HG03571 (cell line): ENCODE data around the gene N4BP2.
"Not testable (repeated sequence)": the region's sequence is repeated elsewhere in the genome, so short reads cannot be mapped to it uniquely, and the experiment has no call there.

Source experiments
- ATAC-seq: cut with Tn5 transposase; IDR thresholded peaks from one replicate; pipeline ENCODE4 v1.9.1; 2021; ENCODE audit not compliant: unreplicated experiment

N4BP2 gene

GRCh38 chr4:40056716-40057585 lies at the start of gene N4BP2:
N4BP2 (plus strand) TSS chr4:40056850; CDS start chr4:40097341, 40,491 bp downstream.
- peak; percentile 63 for ATAC-seq

GRCh38 chr4:40016007-40016406 lies 40.6 kb upstream of the N4BP2 start:
- no peak for ATAC-seq

GRCh38 chr4:40020221-40020620 lies 36.4 kb upstream of the N4BP2 start:
- no peak for ATAC-seq

- not testable (repeated sequence) for ATAC-seq
These were observed 35.5 kb upstream of the N4BP2 start for GRCh38 chr4:40021116-40021515.

- not testable (repeated sequence) for ATAC-seq
These were observed 32.6 kb upstream of the N4BP2 start for GRCh38 chr4:40024049-40024448.

- ATAC-seq, result no peak
These were observed 23.9 kb upstream of the N4BP2 start for GRCh38 chr4:40032785-40033184.

- no peak for ATAC-seq
These were observed 23.0 kb upstream of the N4BP2 start for GRCh38 chr4:40033613-40034012.

GRCh38 chr4:40038977-40039376 lies 17.7 kb upstream of the N4BP2 start:
- no peak for ATAC-seq

- ATAC-seq, result no peak
These were observed 15.7 kb upstream of the N4BP2 start for GRCh38 chr4:40040908-40041307.

- no peak for ATAC-seq
These were observed 12.9 kb upstream of the N4BP2 start for GRCh38 chr4:40043786-40044185.

- ATAC-seq, result no peak
These were observed 10.2 kb upstream of the N4BP2 start for GRCh38 chr4:40046311-40046980.

GRCh38 chr4:40053161-40053560 lies 3.5 kb upstream of the N4BP2 start:
- ATAC-seq, result no peak

GRCh38 chr4:40055511-40055862 lies 1.2 kb upstream of the N4BP2 start:
- no peak for ATAC-seq

- ATAC-seq, result peak; percentile 30
These were observed 561 bp upstream of the N4BP2 start for GRCh38 chr4:40055863-40056715.

GRCh38 chr4:40057586-40058091 lies 989 bp downstream of the N4BP2 start:
- peak; percentile 56 for ATAC-seq

GRCh38 chr4:40058121-40058520 lies 1.5 kb downstream of the N4BP2 start:
- no peak for ATAC-seq

GRCh38 chr4:40058854-40059253 lies 2.2 kb downstream of the N4BP2 start:
- ATAC-seq, result no peak

- no peak for ATAC-seq
These were observed 2.7 kb downstream of the N4BP2 start for GRCh38 chr4:40059362-40059761.

- no peak for ATAC-seq
These were observed 8.4 kb downstream of the N4BP2 start for GRCh38 chr4:40065010-40065409.

- ATAC-seq, result no peak
These were observed 10.0 kb downstream of the N4BP2 start for GRCh38 chr4:40066651-40067050.

GRCh38 chr4:40070387-40070786 lies 13.7 kb downstream of the N4BP2 start:
- no peak for ATAC-seq
